ENCODE results near the gene CDC25A. TPM values are rescaled to one million over a fixed set of nuclear protein-coding genes. Genes with fewer than 3 reads are reported as not detected.

Gene CDC25A
- total RNA-seq, 2 experiments from 2014 or later = 23.4 to 23.5 TPM

GRCh38 chr3:48110463-48110862 is 77.8 kb downstream of the CDC25A start:
- DNase-seq = no peak
- Mint-ChIP-seq H3K4me3 (no peak overlapping the region), H3K27ac (no peak overlapping the region), H3K36me3 (ENCODE audit: low read depth) (peaks cover 8% of the 10 kb centered on the region), H3K27me3 (no peaks in the 10 kb centered on the region), H3K9me3 (peaks cover 3% of the 10 kb centered on the region), H3K4me1 (peaks cover 30% of the 10 kb centered on the region)
- CTCF ChIA-PET = no interaction called here
- POLR2A ChIA-PET = no interaction called here

GRCh38 chr3:48107227-48107626 is 81.0 kb downstream of the CDC25A start:
- ChIA-PET CTCF (no interaction called here), POLR2A (no interaction called here)
- H3K27me3 Mint-ChIP-seq = peaks cover 3% of the 10 kb centered on the region
- no peak for DNase-seq
- H3K36me3 Mint-ChIP-seq (ENCODE audit: low read depth) = peaks cover 8% of the 10 kb centered on the region
- no peak overlapping the region for H3K4me3 Mint-ChIP-seq
- peaks cover 10% of the 10 kb centered on the region for H3K4me1 Mint-ChIP-seq
- no peak overlapping the region for H3K27ac Mint-ChIP-seq
- H3K9me3 Mint-ChIP-seq = peaks cover 3% of the 10 kb centered on the region

Small RNA genes within 50 kb of the gene (microRNA-seq; reads per million reads assigned to microRNA genes)
- 2.3 reads per million, percentile 7 among the genes with 10 or more reads in this experiment for gene MIR4443 (ENCODE audit: borderline microRNAs expressed, borderline replicate concordance)

Other genes with a start within 250 kb of the CDC25A start
- 100 to 1,000 TPM; 106 to 110 TPM for gene MAP4, start 172.0 kb downstream of the CDC25A start, total RNA-seq
- not detected for gene CAMP, start 35.1 kb upstream of the CDC25A start, total RNA-seq
- 10 to 100 TPM; 25.5 to 26.6 TPM for gene ZNF589, start 52.7 kb upstream of the CDC25A start, total RNA-seq
- gene NME6, start 113.0 kb upstream of the CDC25A start, total RNA-seq = 10 to 100 TPM; 32.1 to 36.5 TPM
- not detected for gene SPINK8, start 145.2 kb upstream of the CDC25A start, total RNA-seq
- not detected for gene FBXW12, start 183.8 kb upstream of the CDC25A start, total RNA-seq
- gene PLXNB1, start 241.7 kb upstream of the CDC25A start, total RNA-seq = 1 to 10 TPM; 2.3 to 2.5 TPM

Data from activated CD4-positive, alpha-beta T cell treated with anti-CD3 and anti-CD28 coated beads, Interleukin-2, amount 10 ng/mL, durations not matched to agents 7 days and 5 days (primary cell).